Colonic mucosa (tissue), 4 donors: ENCODE data around the gene FOXA1. TPM values are rescaled to one million over a fixed set of nuclear protein-coding genes. Genes with fewer than 3 reads are reported as not detected.

ENCODE experiments used
- DNase-seq: peaks from one replicate; pipeline ENCODE4 v3.0.0-alpha.2; 2020
- H3K27ac ChIP-seq: fragments of 200-600 bp; one replicate; pipeline ENCODE4 v1.8.0; 2021
- H3K27me3 ChIP-seq: fragments of 200-600 bp; one replicate; pipeline ENCODE4 v1.8.0; 2021
- H3K36me3 ChIP-seq: fragments of 200-600 bp; one replicate; pipeline ENCODE4 v1.8.0; 2021
- H3K4me1 ChIP-seq: fragments of 200-600 bp; one replicate; pipeline ENCODE4 v1.8.0; 2021; ENCODE audit warnings: mild to moderate bottlenecking
- H3K4me3 ChIP-seq: fragments of 200-600 bp; one replicate; pipeline ENCODE4 v1.8.0; 2021
- H3K9ac ChIP-seq, 2 donors: one replicate each; pipeline ENCODE4 v1.7.0; 2013; ENCODE audit warnings: control low read depth in 2 of 2, low read depth in 2 of 2, low read length in 2 of 2
- H3K9me3 ChIP-seq: fragments of 200-600 bp; one replicate; pipeline ENCODE4 v1.8.0; 2021
- CTCF ChIP-seq: fragments of 200-600 bp; IDR thresholded peaks from one replicate; pipeline ENCODE4 v1.8.0; 2022; ENCODE audit warnings: antibody characterized with exemption, mild to moderate bottlenecking
- intact Hi-C: fragments of 100-400 bp; cut with DNase I; formaldehyde crosslinking; loops from one replicate; pipeline ENCODE4 v1.14.1; 2022
- total RNA-seq, 2 donors: library from RNA; stranded (reverse); fragmentation: NEBNext Ultra II Directional in 1 of 2; extraction: Animal tissue kit (Norgen Biotek cat#: 25700) in 1 of 2; gene quantifications; one replicate each; pipeline ENCODE4 v1.2.1, GENCODE V29; 2021
- donor health status: healthy.
- donor health status: DM: no; HTN: no; CAD: no.
- donor health status: DM: no; HTN: no; CAD: no.

The FOXA1 gene
- total RNA-seq, 2 donors from 2014 or later, result 70.5 to 87.7 TPM

- no peaks in the 10 kb centered on the region for H3K36me3 ChIP-seq
- DNase-seq, result peak; percentile 42
- H3K9ac ChIP-seq, result peak overlapping the region; percentile 51 to 90
- H3K27me3 ChIP-seq, result peaks cover 17% of the 10 kb centered on the region
- intact Hi-C loops, result no loop called here
- H3K4me1 ChIP-seq, result no peaks in the 10 kb centered on the region
- peak overlapping the region; percentile 10 for H3K4me3 ChIP-seq
- peak overlapping the region; percentile 88 for H3K27ac ChIP-seq
- TF ChIP-seq CTCF, result no peak
- no peaks in the 10 kb centered on the region for H3K9me3 ChIP-seq
Observed at GRCh38 chr14:37588956-37589714, 5.9 kb downstream of the FOXA1 start.

GRCh38 chr14:37588667-37588955 is 6.4 kb downstream of the FOXA1 start:
- Histone ChIP-seq H3K9me3 (no peaks in the 10 kb centered on the region), H3K36me3 (no peaks in the 10 kb centered on the region), H3K4me1 (no peaks in the 10 kb centered on the region), H3K4me3 (peak overlapping the region; percentile 28), H3K27me3 (peaks cover 22% of the 10 kb centered on the region), H3K9ac (peak overlapping the region; percentile 51 to 90), H3K27ac (peak overlapping the region; percentile 88)
- peak; percentile 55 for DNase-seq
- intact Hi-C loops, result no loop called here
- TF ChIP-seq CTCF, result no peak

GRCh38 chr14:37587881-37588666 is 7.0 kb downstream of the FOXA1 start:
- Histone ChIP-seq H3K9ac (peak overlapping the region; percentile 48 to 90), H3K27ac (peak overlapping the region; percentile 88), H3K27me3 (peaks cover 25% of the 10 kb centered on the region), H3K4me1 (no peaks in the 10 kb centered on the region), H3K36me3 (no peaks in the 10 kb centered on the region), H3K9me3 (no peaks in the 10 kb centered on the region), H3K4me3 (peak overlapping the region; percentile 28)
- intact Hi-C loops, result no loop called here
- no peak for TF ChIP-seq CTCF
- no peak for DNase-seq

- H3K9ac ChIP-seq, result peak overlapping the region in 1 of 2 donors; percentile 90
- H3K4me3 ChIP-seq, result peak overlapping the region; percentile 28
- intact Hi-C loops, result no loop called here
Observed at GRCh38 chr14:37587131-37587803, 7.8 kb downstream of the FOXA1 start.

More at GRCh38 chr14:37587131-37587803, 7.8 kb downstream of the FOXA1 start:
- DNase-seq, result no peak
- Histone ChIP-seq H3K27me3 (peaks cover 17% of the 10 kb centered on the region), H3K9me3 (no peaks in the 10 kb centered on the region), H3K36me3 (no peaks in the 10 kb centered on the region), H3K27ac (peak overlapping the region; percentile 88), H3K4me1 (no peaks in the 10 kb centered on the region)
- no peak for TF ChIP-seq CTCF
